Measurements from ENCODE around the gene PTH2R.

The PTH2R gene

DNA sequence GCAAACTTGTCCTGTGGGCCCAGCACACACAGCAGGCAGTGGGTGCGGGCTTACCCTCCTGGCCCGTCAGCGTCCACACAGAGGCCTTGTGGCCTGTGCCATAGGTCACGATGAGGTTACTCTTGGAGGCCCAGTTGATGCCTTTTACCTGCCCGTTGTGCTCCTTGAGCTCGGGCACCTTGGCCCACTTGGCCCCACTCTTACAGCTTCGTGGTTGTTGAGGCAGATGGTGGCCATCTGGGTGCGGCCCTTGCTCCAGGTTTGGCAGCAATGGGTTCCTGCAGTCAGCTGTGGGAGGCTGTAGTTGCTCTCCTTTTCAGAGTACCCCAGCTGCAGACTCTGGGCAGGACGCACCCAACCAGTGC is 45.5 kb upstream of the PTH2R start:
- TF ChIP-seq, protein P1, sequence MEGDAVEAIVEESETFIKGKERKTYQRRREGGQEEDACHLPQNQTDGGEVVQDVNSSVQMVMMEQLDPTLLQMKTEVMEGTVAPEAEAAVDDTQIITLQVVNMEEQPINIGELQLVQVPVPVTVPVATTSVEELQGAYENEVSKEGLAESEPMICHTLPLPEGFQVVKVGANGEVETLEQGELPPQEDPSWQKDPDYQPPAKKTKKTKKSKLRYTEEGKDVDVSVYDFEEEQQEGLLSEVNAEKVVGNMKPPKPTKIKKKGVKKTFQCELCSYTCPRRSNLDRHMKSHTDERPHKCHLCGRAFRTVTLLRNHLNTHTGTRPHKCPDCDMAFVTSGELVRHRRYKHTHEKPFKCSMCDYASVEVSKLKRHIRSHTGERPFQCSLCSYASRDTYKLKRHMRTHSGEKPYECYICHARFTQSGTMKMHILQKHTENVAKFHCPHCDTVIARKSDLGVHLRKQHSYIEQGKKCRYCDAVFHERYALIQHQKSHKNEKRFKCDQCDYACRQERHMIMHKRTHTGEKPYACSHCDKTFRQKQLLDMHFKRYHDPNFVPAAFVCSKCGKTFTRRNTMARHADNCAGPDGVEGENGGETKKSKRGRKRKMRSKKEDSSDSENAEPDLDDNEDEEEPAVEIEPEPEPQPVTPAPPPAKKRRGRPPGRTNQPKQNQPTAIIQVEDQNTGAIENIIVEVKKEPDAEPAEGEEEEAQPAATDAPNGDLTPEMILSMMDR (IDR thresholded peaks at IDR 0.05; ENCODE audit: borderline replicate concordance, control extremely low read depth, extremely low read depth, insufficient read depth, missing control alignments), result no peak
- in situ Hi-C loops (cut with MboI; ENCODE audit: low sequenced_read_pairs, unreplicated experiment), result no loop called here

DNA sequence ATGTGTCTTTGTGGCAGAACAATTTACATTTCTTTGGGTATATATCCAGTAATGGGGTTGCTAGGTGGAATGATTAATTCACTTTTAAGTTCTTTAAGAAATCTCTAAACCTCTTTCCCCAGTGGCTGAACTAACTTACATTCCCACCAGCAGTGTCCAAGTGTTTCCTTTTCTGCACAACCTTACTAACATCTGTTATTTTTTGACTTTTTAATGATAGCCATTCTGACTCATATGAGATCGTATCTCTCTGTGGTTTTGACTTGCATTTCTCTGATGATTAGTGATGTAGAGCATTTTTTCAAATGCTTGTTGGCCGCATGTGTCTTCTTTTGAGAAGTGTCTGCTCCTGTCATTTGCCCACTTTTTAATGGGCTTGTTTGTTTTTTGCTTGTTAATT is 43.1 kb upstream of the PTH2R start:
- no peak for DNase-seq (ENCODE audit: low spot score)
- TF ChIP-seq, protein P1 (IDR thresholded peaks at IDR 0.05; ENCODE audit: borderline replicate concordance, control extremely low read depth, extremely low read depth, insufficient read depth, missing control alignments), result no peak
- in situ Hi-C loops (cut with MboI; ENCODE audit: low sequenced_read_pairs, unreplicated experiment), result no loop called here

More for the DNA sequence above, 45.5 kb upstream of the PTH2R start:
- DNase-seq (ENCODE audit: low spot score), result peak; percentile 18

DNA sequence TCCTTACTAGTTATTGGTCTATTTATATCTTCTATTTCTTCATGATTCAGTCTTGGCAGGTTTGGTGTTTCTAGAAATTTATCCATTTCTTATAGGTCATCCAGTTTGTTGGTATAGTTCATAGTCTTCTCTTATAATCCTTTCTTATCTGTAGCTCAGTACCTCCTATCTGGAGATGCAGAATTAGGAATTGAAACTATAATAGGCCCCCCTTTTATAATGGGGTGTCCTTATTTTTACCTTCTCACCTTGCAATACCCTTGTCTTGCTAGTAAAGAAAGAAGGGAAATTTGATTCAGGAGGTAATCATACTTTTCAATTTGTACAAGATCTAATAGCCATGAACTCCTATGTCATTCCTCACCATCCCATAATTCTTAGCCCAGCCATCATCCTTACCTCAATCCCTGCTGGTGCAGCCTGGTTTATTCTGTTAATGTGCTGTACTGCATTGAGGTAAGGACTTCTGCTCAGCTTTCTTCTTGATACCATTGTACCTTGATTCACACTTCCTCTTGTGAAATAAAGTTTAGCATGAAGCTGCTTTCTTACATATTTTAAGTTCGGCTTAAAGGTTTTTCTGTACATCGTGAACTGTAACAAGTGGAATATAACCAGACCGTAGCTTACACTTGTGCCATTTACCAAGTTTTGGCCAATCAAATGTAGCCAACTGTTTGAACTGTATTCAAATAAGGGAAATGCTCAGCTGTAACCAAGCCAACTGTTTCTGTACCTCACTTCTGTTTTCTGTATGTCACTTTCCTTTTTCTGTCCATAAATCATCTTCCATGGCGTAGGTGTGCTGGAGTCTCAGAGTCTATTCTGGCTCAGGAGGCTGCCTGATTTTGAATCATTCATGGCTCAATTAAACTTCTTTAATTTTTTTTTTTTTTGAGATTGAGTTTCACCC is 40.1 kb upstream of the PTH2R start:
- peak; percentile 43 for DNase-seq (ENCODE audit: low spot score)
- in situ Hi-C loops (cut with MboI; ENCODE audit: low sequenced_read_pairs, unreplicated experiment), result no loop called here
- TF ChIP-seq, protein P1 (IDR thresholded peaks at IDR 0.05; ENCODE audit: borderline replicate concordance, control extremely low read depth, extremely low read depth, insufficient read depth, missing control alignments), result no peak

DNA sequence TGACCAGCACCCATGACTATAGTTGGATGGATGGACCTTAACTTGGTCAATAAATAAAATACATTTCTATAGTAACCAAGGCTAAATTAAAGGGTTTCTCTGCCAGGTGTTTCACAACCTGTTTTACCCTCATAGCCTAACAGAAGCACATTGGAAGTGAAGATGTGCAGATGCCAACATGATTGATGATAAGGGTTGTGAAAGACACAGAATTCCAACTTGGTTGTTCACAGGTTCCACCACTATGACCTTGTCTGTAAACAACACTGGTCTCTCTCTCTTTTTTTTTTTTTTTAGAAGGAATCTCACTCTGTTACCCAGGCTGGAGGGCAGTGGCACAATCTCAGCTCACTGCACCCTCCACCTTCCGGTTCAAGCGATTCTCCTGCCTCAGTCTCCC is 37.5 kb upstream of the PTH2R start:
- TF ChIP-seq, protein P1 (IDR thresholded peaks at IDR 0.05; ENCODE audit: borderline replicate concordance, control extremely low read depth, extremely low read depth, insufficient read depth, missing control alignments), result no peak
- no peak for DNase-seq (ENCODE audit: low spot score)
- in situ Hi-C loops (cut with MboI; ENCODE audit: low sequenced_read_pairs, unreplicated experiment), result no loop called here

DNA sequence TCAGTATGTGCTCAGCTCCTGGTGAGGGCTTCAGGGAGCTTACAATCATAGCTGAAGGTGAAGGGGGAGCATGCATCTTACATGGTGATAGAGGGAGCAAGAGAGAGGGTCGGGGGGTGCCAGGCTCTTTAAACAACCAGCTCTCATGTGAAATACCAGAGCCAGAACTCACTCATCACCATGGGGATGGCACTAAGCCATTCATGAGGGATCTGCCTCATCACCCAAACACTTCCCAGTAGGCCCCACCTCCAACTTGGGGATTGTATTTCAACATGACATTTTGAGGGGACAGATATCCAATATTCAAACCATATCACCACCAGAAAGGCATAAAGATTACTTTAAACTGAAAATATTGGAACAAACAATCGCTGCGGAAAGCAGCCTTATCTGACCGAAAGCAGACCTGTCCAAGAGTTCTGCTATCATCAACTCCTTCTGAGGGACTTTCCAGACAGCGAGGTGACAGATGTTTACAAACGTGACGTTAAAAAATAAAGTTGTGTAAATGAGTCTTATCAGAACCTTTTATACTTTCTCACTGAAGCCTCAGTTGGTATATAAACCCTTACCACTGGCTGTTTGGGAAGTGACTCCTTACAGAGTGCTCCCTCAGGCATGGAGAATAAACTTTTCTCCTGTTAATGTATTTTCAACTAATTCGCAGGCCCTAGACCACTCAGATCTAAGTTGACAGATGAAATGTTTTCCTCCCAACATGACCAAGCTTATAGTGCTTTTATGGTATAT is 35.5 kb upstream of the PTH2R start:
- TF ChIP-seq, protein P1 (IDR thresholded peaks at IDR 0.05; ENCODE audit: borderline replicate concordance, control extremely low read depth, extremely low read depth, insufficient read depth, missing control alignments), result no peak
- DNase-seq (ENCODE audit: low spot score), result no peak
- in situ Hi-C loops (cut with MboI; ENCODE audit: low sequenced_read_pairs, unreplicated experiment), result no loop called here

DNA sequence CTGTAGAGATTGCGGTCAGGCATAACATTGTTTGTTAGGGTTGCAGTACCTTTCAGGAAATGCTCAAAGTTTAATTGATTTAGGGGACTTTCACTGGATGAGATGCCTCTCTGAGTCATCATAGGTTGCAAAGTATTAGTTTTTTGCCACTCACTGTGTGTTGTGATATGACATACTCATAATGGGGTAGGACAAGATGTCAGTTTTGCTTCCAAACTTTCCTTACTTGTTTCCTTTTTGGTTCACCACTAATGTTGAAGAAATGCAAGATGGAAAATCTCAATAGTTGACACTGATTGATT is 35.0 kb upstream of the PTH2R start:
- TF ChIP-seq, protein P1 (IDR thresholded peaks at IDR 0.05; ENCODE audit: borderline replicate concordance, control extremely low read depth, extremely low read depth, insufficient read depth, missing control alignments), result no peak

More for the DNA sequence above, 35.0 kb upstream of the PTH2R start:
- in situ Hi-C loops (cut with MboI; ENCODE audit: low sequenced_read_pairs, unreplicated experiment), result no loop called here
- no peak for DNase-seq (ENCODE audit: low spot score)

Measured in GM13976 (cell line).